Measurements from ENCODE around the gene ATP1B1. TPM values are rescaled to one million over a fixed set of nuclear protein-coding genes. Genes with fewer than 3 reads are reported as not detected.

The ATP1B1 gene
- total and polyA plus RNA-seq, 9 of the 15 experiments (the other 6 are each of a cell fraction or from before 2014, with no cell fraction given): 0.76 to 3.0 (median 1.7) TPM

DNA sequence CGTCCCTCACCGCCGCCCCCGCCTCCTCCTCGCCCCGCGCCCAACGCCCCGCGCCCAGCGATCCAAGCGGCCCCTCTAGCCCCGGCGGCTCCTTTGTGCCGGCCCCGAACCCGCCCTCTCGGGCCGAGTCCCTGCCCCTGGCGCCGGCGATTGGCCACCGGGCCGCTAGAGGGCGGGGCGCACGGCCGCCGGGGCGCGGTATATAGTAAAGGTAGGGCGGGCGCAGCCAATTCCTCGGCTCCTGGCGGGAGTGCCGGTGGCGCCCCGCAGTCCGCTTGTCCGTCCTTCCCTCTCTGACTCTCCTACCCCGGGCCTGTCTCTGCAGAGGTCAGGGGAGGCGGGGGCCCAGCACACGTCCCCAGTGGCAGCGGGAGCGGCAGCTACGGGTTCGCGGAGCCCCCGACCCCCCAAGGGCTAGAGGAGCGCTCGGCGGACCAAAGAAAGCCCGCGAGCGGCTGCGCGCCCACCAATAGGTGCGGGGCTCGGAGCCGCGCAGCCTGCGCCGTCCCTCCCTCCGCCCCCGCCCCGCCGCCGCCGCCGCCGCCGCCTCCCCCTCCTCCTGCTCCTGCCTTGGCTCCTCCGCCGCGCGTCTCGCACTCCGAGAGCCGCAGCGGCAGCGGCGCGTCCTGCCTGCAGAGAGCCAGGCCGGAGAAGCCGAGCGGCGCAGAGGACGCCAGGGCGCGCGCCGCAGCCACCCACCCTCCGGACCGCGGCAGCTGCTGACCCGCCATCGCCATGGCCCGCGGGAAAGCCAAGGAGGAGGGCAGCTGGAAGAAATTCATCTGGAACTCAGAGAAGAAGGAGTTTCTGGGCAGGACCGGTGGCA, at the start of gene ATP1B1 (continued):
- TF ChIP-seq UBTF (IDR thresholded peaks at IDR 0.05; ENCODE audit: borderline replicate concordance in 1 of 2, low read depth in 2 of 2, low read length in 2 of 2) (peak; percentile 85 to 89; a peak in 3 of 4 replicates), CEBPZ (IDR thresholded peaks at IDR 0.05; ENCODE audit: borderline replicate concordance, low read depth, low read length) (no peak), PHF20 (IDR thresholded peaks at IDR 0.05; ENCODE audit: partially characterized antibody) (peak; percentile 26), PML (IDR thresholded peaks at IDR 0.05; ENCODE audit: low read length) (no peak; the same call in 1 of the 2 replicates), HDAC6 (IDR thresholded peaks at IDR 0.05; ENCODE audit: low read depth, low read length) (peak; percentile 82; the same call in 1 of the 2 replicates), NFIX (CRISPR knock-in tag; IDR thresholded peaks at IDR 0.05; ENCODE audit: low read depth) (no peak), POLR2G (IDR thresholded peaks at IDR 0.05; ENCODE audit: low read depth, low read length) (peak; percentile 96), RCOR1 (IDR thresholded peaks at IDR 0.05; ENCODE audit: borderline replicate concordance in 1 of 2, low read depth in 2 of 2, low read length in 2 of 2) (0 out of 4 replicates have a peak, but pooled peaks of 1 of the 2 experiments have one; percentile 20), ZNF263 (CRISPR knock-in tag; IDR thresholded peaks at IDR 0.05; ENCODE audit: borderline replicate concordance) (peak; percentile 98), TRIM28 (IDR thresholded peaks at IDR 0.05) (peak; percentile 41; the same call in 1 of the 2 replicates), GABPB1 (CRISPR knock-in tag; IDR thresholded peaks at IDR 0.05) (peak; percentile 58; the same call in 1 of the 2 replicates), SUPT5H (IDR thresholded peaks at IDR 0.05) (peak; percentile 63), ZNF124 (CRISPR knock-in tag; IDR thresholded peaks at IDR 0.05) (no peak), ZKSCAN1 (IDR thresholded peaks at IDR 0.05; ENCODE audit: low read depth, low read length) (0 out of 2 replicates have a peak, but pooled peaks have one; percentile 55), FIP1L1 (IDR thresholded peaks at IDR 0.05; ENCODE audit: low read depth, low read length, poor library complexity, severe bottlenecking) (peak; percentile 55), ZFX (CRISPR knock-in tag; IDR thresholded peaks at IDR 0.05) (peak; percentile 59), POLR2A (conservative IDR thresholded peaks at IDR 0.05) (peak; percentile 73), CAMTA2 (CRISPR knock-in tag; conservative IDR thresholded peaks at IDR 0.05) (no peak), ZNF316 (IDR thresholded peaks at IDR 0.05) (peak; percentile 77), ZBTB7A (IDR thresholded peaks at IDR 0.05; ENCODE audit: borderline replicate concordance, control insufficient read depth, low read depth, low read length) (peak; percentile 51; the same call in 1 of the 2 replicates)
- TF ChIP-seq, protein P1, sequence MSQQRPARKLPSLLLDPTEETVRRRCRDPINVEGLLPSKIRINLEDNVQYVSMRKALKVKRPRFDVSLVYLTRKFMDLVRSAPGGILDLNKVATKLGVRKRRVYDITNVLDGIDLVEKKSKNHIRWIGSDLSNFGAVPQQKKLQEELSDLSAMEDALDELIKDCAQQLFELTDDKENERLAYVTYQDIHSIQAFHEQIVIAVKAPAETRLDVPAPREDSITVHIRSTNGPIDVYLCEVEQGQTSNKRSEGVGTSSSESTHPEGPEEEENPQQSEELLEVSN (IDR thresholded peaks at IDR 0.05; ENCODE audit: borderline replicate concordance in 1 of 2, extremely low read depth in 1 of 2, insufficient read depth in 1 of 2, insufficient read length in 1 of 2, low read depth in 1 of 2, low read length in 1 of 2, poor library complexity in 1 of 2, severe bottlenecking in 1 of 2): peak in 1 of 2 experiments; percentile 65
